CD4-positive, alpha-beta T cell treated with Interleukin-6 for 4 hours (primary cell): ENCODE results near the gene CLEC16A.

Experiments used
- DNase-seq: peaks from one replicate; pipeline ENCODE4 v3.0.0-alpha.2; 2020; ENCODE audit warnings: mixed read lengths

The CLEC16A gene

DNA sequence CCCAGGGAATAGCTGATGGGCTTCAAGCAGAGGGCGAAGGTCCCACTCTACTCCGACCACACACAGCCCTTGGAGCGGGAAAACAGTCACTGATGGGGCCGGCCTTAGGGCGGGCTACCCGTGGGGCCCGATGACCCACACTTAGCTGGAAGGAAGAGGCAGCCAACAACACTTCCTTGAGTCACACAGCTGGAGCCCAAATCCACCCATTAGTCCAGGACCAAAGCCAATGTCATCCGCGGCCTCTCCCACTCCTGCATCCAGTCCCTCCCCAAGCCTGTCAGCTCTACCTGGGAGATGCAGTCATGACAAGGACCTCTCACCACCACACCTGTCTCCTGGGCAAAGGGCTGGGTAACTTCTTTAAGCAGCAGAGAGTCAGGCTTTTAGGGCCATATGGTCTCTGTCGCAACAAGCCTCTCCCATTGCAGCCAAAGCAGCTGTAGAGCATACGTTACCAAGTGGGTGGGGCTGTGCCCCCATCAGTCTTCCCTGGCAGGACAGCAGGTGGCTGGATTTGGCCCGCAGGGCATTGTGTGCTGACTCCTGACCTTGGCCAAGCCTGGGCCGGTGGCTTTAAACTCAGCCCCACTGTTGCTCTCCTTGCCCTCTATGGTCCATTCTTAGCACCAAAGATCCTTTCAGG lies 200.9 kb downstream of the CLEC16A start:
- DNase-seq, result no peak

DNA sequence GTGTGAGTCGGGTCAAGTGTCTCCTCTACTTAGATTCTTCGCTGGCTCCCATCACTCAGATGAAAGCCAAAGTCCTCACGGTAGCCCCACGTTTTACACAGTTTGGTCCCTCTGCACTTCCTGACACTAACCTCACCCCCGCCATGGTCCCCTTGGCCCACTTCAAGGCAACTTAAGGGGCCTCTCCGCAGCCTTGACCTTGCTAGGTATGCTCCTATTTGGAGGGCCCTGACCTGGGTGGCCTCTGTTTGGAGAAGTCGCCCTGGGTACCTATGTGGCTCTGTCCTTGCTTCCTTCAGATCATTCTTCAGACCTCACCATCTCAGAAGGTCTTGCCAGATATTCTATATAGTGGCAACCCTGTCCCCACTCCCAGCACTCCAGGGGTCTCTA lies 201.5 kb downstream of the CLEC16A start:
- DNase-seq, result no peak

DNA sequence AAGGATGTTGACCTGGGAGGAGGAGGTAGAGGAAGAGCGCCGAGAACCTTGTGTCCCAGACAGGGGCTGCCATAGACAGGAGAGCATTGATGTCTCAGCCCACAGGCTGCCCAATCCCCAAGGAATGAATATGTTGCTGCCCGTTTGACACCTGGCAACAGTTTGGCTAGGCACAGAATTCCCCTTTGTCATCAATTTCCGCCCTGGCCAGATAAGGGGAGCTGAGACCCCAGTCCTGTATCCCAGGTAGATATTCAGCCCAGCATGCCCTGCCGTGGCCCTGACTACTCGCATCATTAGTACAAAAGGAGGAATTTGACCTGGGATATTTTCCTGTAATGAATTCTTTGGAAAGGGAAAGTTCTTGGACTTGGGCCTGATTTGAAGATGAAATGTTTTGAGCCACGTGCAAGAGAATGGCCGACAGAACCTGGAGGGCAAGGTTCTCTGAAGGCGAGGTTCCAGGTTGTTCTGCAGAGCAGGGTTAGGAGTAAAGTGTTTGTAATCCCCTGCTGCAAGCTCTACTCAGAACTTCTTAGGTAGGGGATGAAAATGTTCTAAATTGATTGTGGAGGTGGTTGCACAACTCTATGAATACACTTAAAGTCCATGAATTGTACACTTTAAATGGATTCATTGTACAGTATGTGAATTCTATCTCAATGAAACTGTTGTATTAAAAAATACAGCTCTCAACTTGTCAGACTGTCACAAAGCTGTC lies 202.8 kb downstream of the CLEC16A start:
- DNase-seq, result no peak

GRCh38 chr16:11147754-11148444 lies 203.5 kb downstream of the CLEC16A start:
- no peak for DNase-seq

- no peak for DNase-seq
Measured at GRCh38 chr16:11149011-11149616, 204.8 kb downstream of the CLEC16A start.

DNA sequence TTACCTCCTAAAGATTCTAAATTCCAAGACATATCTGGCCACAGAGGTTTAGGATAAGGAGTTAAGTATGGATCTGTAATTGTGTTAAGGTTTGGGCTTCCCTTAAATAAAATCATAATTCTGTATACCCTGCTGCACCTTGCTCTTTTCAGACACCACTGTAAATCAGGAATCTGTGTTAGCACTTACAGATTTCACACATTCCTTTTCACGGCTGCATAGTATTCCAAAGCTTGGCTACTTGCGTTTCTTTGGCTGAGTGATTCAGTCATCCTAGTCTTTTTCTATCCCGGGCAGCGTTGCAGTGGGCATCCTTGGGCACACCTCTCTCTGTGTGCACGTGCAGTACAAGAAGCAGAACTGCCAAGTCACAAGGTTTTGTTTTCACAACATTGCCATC lies 205.8 kb downstream of the CLEC16A start:
- DNase-seq, result no peak

GRCh38 chr16:11151156-11151884 lies 207.0 kb downstream of the CLEC16A start:
- DNase-seq, result no peak

GRCh38 chr16:11151885-11152629 lies 207.7 kb downstream of the CLEC16A start:
- DNase-seq, result no peak

DNA sequence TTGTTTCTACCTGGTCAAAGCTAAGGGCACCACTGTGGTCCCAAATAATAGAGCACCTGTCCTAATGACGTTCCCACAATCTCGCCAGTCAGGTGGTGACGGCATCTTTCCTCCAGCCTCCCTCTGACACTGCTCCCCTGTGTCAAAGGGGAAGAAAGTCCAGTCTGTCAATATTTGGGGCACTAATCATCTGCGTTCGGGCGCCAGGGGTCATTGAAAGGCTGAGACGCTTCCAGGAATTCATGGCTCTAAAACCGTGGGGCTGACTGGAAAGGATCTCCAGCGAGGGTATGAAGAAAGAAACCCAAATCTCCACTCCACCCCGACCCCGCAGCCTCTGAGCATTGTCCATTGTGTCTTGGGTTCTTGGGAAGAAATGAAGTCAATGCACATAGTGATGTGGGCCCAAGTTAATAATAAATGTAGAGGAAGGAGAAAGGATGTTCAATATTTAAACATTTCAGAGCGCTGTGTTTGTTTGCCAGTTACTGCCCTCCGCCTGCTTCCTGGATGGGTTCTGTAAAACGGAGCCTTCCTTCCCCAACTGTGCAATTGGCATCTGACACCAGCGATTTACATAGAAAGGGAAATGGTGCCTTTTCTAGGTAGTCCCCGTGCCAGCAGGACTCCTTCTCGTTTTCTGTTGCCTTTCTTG lies 208.4 kb downstream of the CLEC16A start:
- no peak for DNase-seq

GRCh38 chr16:11155284-11155806 lies 211.0 kb downstream of the CLEC16A start:
- DNase-seq, result no peak

DNA sequence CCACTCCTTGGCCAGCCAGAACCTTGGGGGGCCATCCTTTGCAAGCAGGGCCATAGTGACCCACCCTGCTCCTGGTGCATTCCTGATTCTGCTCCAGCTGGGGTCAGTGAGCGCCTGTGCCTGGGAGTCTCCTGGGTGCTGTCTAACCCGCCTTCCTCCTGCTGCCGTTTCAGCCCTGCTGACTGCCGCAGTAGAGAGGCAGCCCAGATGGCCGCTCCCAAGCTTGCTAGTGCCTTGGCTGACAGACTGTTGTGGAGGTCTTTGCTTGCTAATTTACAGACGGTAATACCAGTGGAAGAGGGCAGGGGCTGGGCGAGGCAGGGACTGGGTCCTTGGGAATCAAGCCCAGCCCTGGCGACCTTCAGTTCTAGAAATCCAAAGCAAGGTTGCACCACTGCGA lies 212.0 kb downstream of the CLEC16A start:
- no peak for DNase-seq

- DNase-seq, result no peak
Measured at GRCh38 chr16:11157143-11157542, 212.8 kb downstream of the CLEC16A start.

DNA sequence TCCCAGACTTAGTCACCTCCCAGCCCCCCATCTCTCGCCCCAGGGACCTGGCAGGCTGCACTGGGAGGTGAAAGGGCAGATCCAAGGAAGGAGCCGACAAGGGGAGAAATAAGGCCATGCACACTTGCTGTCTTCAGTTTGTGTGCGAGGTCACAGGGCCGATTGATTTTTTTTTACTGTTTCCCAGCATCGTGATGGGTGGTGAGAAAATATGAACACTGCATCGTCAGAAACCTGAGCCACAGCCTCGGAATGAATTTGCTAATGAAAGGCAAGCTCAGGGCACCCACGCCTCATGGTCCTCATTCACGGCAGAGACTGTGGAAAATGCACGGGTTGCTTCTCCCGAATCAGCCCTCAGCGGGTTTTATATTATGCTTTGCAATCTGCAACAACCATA lies 213.7 kb downstream of the CLEC16A start:
- no peak for DNase-seq

- DNase-seq, result no peak
Measured at GRCh38 chr16:11159282-11159681, 214.9 kb downstream of the CLEC16A start.

- DNase-seq, result no peak
Measured at GRCh38 chr16:11160676-11161115, 216.3 kb downstream of the CLEC16A start.

GRCh38 chr16:11161439-11161838 lies 217.1 kb downstream of the CLEC16A start:
- DNase-seq, result no peak

- DNase-seq, result no peak
Measured at GRCh38 chr16:11161974-11162373, 217.6 kb downstream of the CLEC16A start.

DNA sequence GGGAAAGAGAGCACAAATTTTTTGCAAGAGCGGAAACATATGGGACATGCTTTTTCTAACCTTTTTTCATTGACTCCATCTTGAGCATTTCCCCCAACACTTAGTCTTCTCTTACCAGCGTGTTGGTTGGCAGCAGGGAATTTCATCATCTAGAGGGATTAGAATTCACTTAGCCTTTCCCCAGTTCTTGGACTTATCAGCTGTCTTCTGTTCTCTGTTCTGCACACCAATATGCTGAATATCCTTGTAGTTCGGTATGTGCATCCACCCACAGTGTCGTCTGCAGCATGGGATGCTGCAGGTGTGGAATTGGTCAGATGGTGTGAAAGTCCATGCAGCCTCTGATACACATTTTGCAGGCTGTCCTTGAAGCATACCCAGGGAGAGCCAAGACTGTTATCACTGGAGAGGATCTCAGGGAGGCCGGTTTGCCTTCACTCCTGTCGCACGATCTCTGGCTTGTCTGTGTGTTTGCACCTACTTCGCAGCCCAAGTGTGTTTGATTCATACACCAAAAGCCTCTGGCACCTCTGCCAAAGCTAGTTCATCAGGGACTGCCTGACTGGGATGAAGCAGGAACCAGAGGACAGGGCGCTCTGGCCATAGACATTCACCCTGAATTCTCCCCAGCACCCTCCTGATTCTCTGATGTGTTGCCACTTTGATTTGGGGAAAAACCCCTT lies 218.4 kb downstream of the CLEC16A start:
- DNase-seq, result no peak

GRCh38 chr16:11163761-11164261 lies 219.4 kb downstream of the CLEC16A start:
- no peak for DNase-seq

GRCh38 chr16:11164482-11165270 lies 220.3 kb downstream of the CLEC16A start:
- no peak for DNase-seq
